H1 (cell line): ENCODE data around the gene AMPD3. TPM values are rescaled to one million over a fixed set of nuclear protein-coding genes. Genes with fewer than 3 reads are reported as not detected.

Experiments used
- CTCF ChIA-PET: fragments of 300-600 bp; sonication (Branson Sonifier 250); formaldehyde crosslinking; loops from one replicate; lab custom pipeline; 2021; ENCODE audit not compliant: partially characterized antibody; lab: Charles Lee
- POLR2A ChIA-PET: fragments of 300-600 bp; sonication (Branson Sonifier 250); formaldehyde crosslinking; loops from one replicate; lab custom pipeline; 2021; ENCODE audit warnings: inconsistent platforms; ENCODE audit not compliant: partially characterized antibody; lab: Charles Lee
- DNase-seq, 2 experiments: peaks; one replicate each; pipeline versions ENCODE4 v3.0.0 to v3.0.0-alpha.2; 2010 to 2022; ENCODE audit warnings: low spot score in 2 of 2, low read depth in 1 of 2, mixed read lengths in 1 of 2
- FAIRE-seq: peaks from 2 replicates; lab custom pipeline; 2011; peaks lifted over from hg19 to GRCh38; lab: Jason Lieb, UNC
- H2AFZ ChIP-seq: 2 replicates; pipeline ENCODE4 v1.8.1; 2012; ENCODE audit warnings: low read length, inconsistent platforms
- H2AK5ac ChIP-seq: 2 replicates; pipeline ENCODE4 v1.6.1; 2013; ENCODE audit warnings: low read depth, low read length
- H2BK120ac ChIP-seq: replicated peaks from 2 replicates; pipeline ENCODE3; 2013; ENCODE audit warnings: low read depth, low read length, inconsistent platforms
- H2BK12ac ChIP-seq: 2 replicates; pipeline ENCODE4 v1.6.1; 2013; ENCODE audit warnings: low read depth, low read length
- H2BK15ac ChIP-seq: 2 replicates; pipeline ENCODE4 v1.6.1; 2013; ENCODE audit warnings: low read length
- H2BK20ac ChIP-seq: 2 replicates; pipeline ENCODE4 v1.6.1; 2013; ENCODE audit warnings: low read length
- H2BK5ac ChIP-seq: 2 replicates; pipeline ENCODE4 v1.6.1; 2013; ENCODE audit warnings: low read depth, low read length
- H3K14ac ChIP-seq: 2 replicates; pipeline ENCODE4 v1.6.1; 2013; ENCODE audit warnings: inconsistent platforms; ENCODE audit not compliant: insufficient read length
- H3K18ac ChIP-seq: 2 replicates; pipeline ENCODE4 v1.6.1; 2013; ENCODE audit warnings: low read length; ENCODE audit errors: extremely low read depth
- H3K23ac ChIP-seq: 2 replicates; pipeline ENCODE4 v1.6.1; 2013; ENCODE audit warnings: inconsistent platforms; ENCODE audit not compliant: insufficient read length
- H3K23me2 ChIP-seq: 2 replicates; pipeline ENCODE4 v1.6.1; 2013; ENCODE audit warnings: low read depth, low read length
- H3K27ac ChIP-seq: 2 replicates; pipeline ENCODE4 v1.6.1; 2011; ENCODE audit warnings: low read depth, low read length, inconsistent platforms
- H3K27me3 ChIP-seq, 4 experiments: replicated peaks in 1 of 4; 1 replicate in 1 of 4; 2 replicates in 3 of 4; pipeline versions ENCODE4 v1.6.1 to v1.8.1; 2011 to 2013; ENCODE audit warnings: low read length in 3 of 4, mild to moderate bottlenecking in 3 of 4, inconsistent platforms in 2 of 4, mixed read lengths in 2 of 4, moderate library complexity in 1 of 4; ENCODE audit not compliant: control insufficient read depth in 3 of 4, insufficient read depth in 3 of 4; ENCODE audit errors: extremely low read depth in 1 of 4
- H3K36me3 ChIP-seq, 4 experiments: 2 replicates each; pipeline versions ENCODE4 v1.6.1 to v1.8.1; 2011 to 2013; ENCODE audit warnings: mild to moderate bottlenecking in 4 of 4, low read length in 3 of 4, moderate library complexity in 2 of 4, control low read depth in 1 of 4, inconsistent platforms in 1 of 4; ENCODE audit not compliant: insufficient read depth in 4 of 4, control insufficient read depth in 2 of 4
- H3K4ac ChIP-seq: replicated peaks from 2 replicates; pipeline ENCODE3; 2013; ENCODE audit warnings: low read length, low read depth, mixed read lengths, inconsistent platforms; ENCODE audit not compliant: insufficient read length
- H3K4me1 ChIP-seq, 4 experiments: replicated peaks in 1 of 4; 1 replicate in 1 of 4; 2 replicates in 3 of 4; pipeline versions ENCODE4 v1.6.1 to v1.8.1; 2011 to 2013; ENCODE audit warnings: low read length in 3 of 4, inconsistent platforms in 2 of 4, mixed read lengths in 1 of 4; ENCODE audit not compliant: insufficient read depth in 4 of 4, control insufficient read depth in 3 of 4
- H3K4me2 ChIP-seq, 2 experiments: 2 replicates each; pipeline versions ENCODE4 v1.6.1 to v1.8.1; 2011 to 2013; ENCODE audit warnings: low read depth in 2 of 2, low read length in 2 of 2, control low read depth in 1 of 2, inconsistent platforms in 1 of 2, mild to moderate bottlenecking in 1 of 2; ENCODE audit not compliant: insufficient read depth in 1 of 2
- H3K4me3 ChIP-seq, 4 experiments: fragments of 200-600, 300-600 bp in 1 of 4; sonication (generic), shearing (Covaris generic), sonication (Bioruptor Twin) in 1 of 4; 2 replicates each; pipeline versions ENCODE4 v1.5.1 to v1.8.1; 2011 to 2016; ENCODE audit warnings: low read length in 4 of 4, low read depth in 3 of 4, control low read depth in 2 of 4, inconsistent platforms in 2 of 4, mild to moderate bottlenecking in 2 of 4, mixed read lengths in 1 of 4, moderate library complexity in 1 of 4; ENCODE audit not compliant: insufficient read depth in 2 of 4; ENCODE audit errors: extremely low read depth in 1 of 4
- H3K56ac ChIP-seq: replicated peaks from 2 replicates; pipeline ENCODE3; 2013; ENCODE audit warnings: low read depth, mild to moderate bottlenecking, mixed read lengths, low read length, inconsistent platforms; ENCODE audit not compliant: insufficient read length
- H3K79me1 ChIP-seq: 2 replicates; pipeline ENCODE4 v1.6.1; 2013; ENCODE audit warnings: low read depth, low read length, control low read depth
- H3K79me2 ChIP-seq, 2 experiments: 2 replicates each; pipeline versions ENCODE4 v1.6.1 to v1.8.1; 2012 to 2013; ENCODE audit warnings: low read length in 2 of 2, mild to moderate bottlenecking in 2 of 2, inconsistent platforms in 1 of 2; ENCODE audit not compliant: insufficient read depth in 2 of 2, control insufficient read depth in 1 of 2
- H3K9ac ChIP-seq, 4 experiments: replicated peaks in 1 of 4; 1 replicate in 1 of 4; 2 replicates in 3 of 4; pipeline versions ENCODE4 v1.6.1 to v1.8.1; 2011 to 2013; ENCODE audit warnings: low read depth in 3 of 4, low read length in 3 of 4, control low read depth in 2 of 4, mild to moderate bottlenecking in 2 of 4, moderate library complexity in 2 of 4, inconsistent platforms in 1 of 4; ENCODE audit errors: extremely low read depth in 1 of 4
- H3K9me3 ChIP-seq, 2 experiments: 2 replicates each; pipeline versions ENCODE4 v1.6.1 to v1.8.1; 2012 to 2013; ENCODE audit warnings: mild to moderate bottlenecking in 2 of 2, moderate library complexity in 2 of 2, control low read depth in 1 of 2, inconsistent platforms in 1 of 2, low read depth in 1 of 2, low read length in 1 of 2, mixed read lengths in 1 of 2; ENCODE audit not compliant: insufficient read depth in 2 of 2
- H4K20me1 ChIP-seq, 2 experiments: replicated peaks in 1 of 2; 2 replicates each; pipeline versions ENCODE3 to v1.8.1; 2011 to 2013; ENCODE audit warnings: inconsistent platforms in 2 of 2, low read length in 2 of 2, mild to moderate bottlenecking in 1 of 2; ENCODE audit not compliant: insufficient read depth in 2 of 2, control insufficient read depth in 1 of 2
- H4K5ac ChIP-seq: 2 replicates; pipeline ENCODE4 v1.6.1; 2013; ENCODE audit warnings: low read length, low read depth, mixed read lengths, inconsistent platforms; ENCODE audit not compliant: insufficient read length
- H4K8ac ChIP-seq: 2 replicates; pipeline ENCODE4 v1.8.0; 2013; ENCODE audit warnings: mild to moderate bottlenecking, moderate library complexity, low read length, inconsistent platforms; ENCODE audit not compliant: insufficient read depth; ENCODE audit errors: extremely low read depth
- H4K91ac ChIP-seq: replicated peaks from 2 replicates; pipeline ENCODE3; 2013; ENCODE audit warnings: low read length, mixed read lengths, inconsistent platforms; ENCODE audit not compliant: insufficient read length
- ATF3 ChIP-seq: IDR thresholded peaks from 2 replicates; pipeline ENCODE4 v1.6.1; 2011; ENCODE audit warnings: low read depth, mild to moderate bottlenecking, low read length; ENCODE audit not compliant: insufficient read depth
- CBX5 ChIP-seq: fragments of 300-800, 300-1000 bp; sonication (generic); IDR thresholded peaks from 2 replicates; pipeline ENCODE4 v1.7.1; 2016; ENCODE audit warnings: antibody characterized with exemption, low read length, low read depth
- CTBP2 ChIP-seq: IDR thresholded peaks from 2 replicates; pipeline ENCODE4 v1.7.0; 2011; ENCODE audit warnings: borderline replicate concordance, mild to moderate bottlenecking, moderate library complexity, mixed read lengths, low read length; ENCODE audit not compliant: insufficient read depth, insufficient read length
- NANOG ChIP-seq: IDR thresholded peaks from 2 replicates; pipeline ENCODE4 v1.6.1; 2011; ENCODE audit warnings: low read length, low read depth, mild to moderate bottlenecking, inconsistent platforms; ENCODE audit not compliant: insufficient read depth, poor library complexity, severe bottlenecking
- RFX5 ChIP-seq: IDR thresholded peaks from 2 replicates; pipeline ENCODE4 v1.6.1; 2011; ENCODE audit warnings: low read depth, low read length, improper control_type of control experiment, borderline replicate concordance
- SP4 ChIP-seq: IDR thresholded peaks from 2 replicates; pipeline ENCODE4 v1.6.1; 2012; ENCODE audit warnings: low read length, inconsistent platforms
- SUZ12 ChIP-seq: fragments of 200-600 bp; sonication (generic); IDR thresholded peaks from 2 replicates; pipeline ENCODE4 v1.6.1; 2012; ENCODE audit warnings: mild to moderate bottlenecking, inconsistent platforms, low read length, moderate library complexity, mixed read lengths
- YY1 ChIP-seq: IDR thresholded peaks from 2 replicates; pipeline ENCODE4 v1.6.1; 2011; ENCODE audit warnings: low read depth, mild to moderate bottlenecking, low read length
- WGBS, 2 experiments: shearing (Covaris generic) in 1 of 2; methylation state at CpG; one replicate each; pipeline versions ENCODE4 v1.1.6 to v1.1.7; 2013 to 2015; ENCODE audit warnings: low lambda C conversion rate in 2 of 2, mixed read lengths in 2 of 2, inconsistent platforms in 1 of 2, low coverage in 1 of 2, missing lambda C conversion rate in 1 of 2; ENCODE audit not compliant: insufficient replicate concordance in 2 of 2, insufficient coverage in 1 of 2, insufficient read length in 1 of 2; ENCODE audit errors: extremely low coverage in 1 of 2, missing lambda C conversion rate in 1 of 2; 5-methylcytosine and 5-hydroxymethylcytosine counted together
- polyA plus RNA-seq, 7 experiments: library from polyadenylated mRNA; depleted of rRNA in 3 of 7; stranded (reverse) in 5 of 7; unstranded in 2 of 7; fragments of >200 nt in 5 of 7; fragments of 200-250 nt in 2 of 7; gene quantifications; 1 replicate in 5 of 7; 2 replicates in 1 of 7; 4 replicates in 1 of 7; pipeline versions ENCODE4 v1.2.1 to v1.2.3, GENCODE V29; 2011 to 2013; ENCODE audit warnings: missing spikeins in 2 of 7, mixed read lengths in 2 of 7
- total RNA-seq: library from RNA; stranded (reverse); fragmentation: NEBNext Ultra II Directional; extraction: Animal tissue kit (Norgen Biotek cat#: 25700); gene quantifications from 2 replicates; pipeline ENCODE4 v1.2.1, GENCODE V29; 2021

Gene AMPD3
- total and polyA plus RNA-seq, 2 of the 8 experiments (the other 6 are each of a cell fraction or from before 2014, with no cell fraction given), result 4.0 to 6.3 TPM

- H3K23ac ChIP-seq, result no peak overlapping the region
- H3K79me1 ChIP-seq, result no peaks in the 10 kb centered on the region
- no peak overlapping the region for H2AK5ac ChIP-seq
- H3K23me2 ChIP-seq, result no peaks in the 10 kb centered on the region; the same call in 1 of the 2 replicates
- H4K5ac ChIP-seq, result no peak overlapping the region
- no peak overlapping the region for H3K4ac ChIP-seq
- no peak overlapping the region for H3K27ac ChIP-seq
- H3K9ac ChIP-seq, result no peak overlapping the region; a peak in 1 of 7 replicates
- H2BK15ac ChIP-seq, result no peak overlapping the region
- H3K4me3 ChIP-seq, result no peak overlapping the region
- H4K20me1 ChIP-seq, result no peaks in the 10 kb centered on the region
- no peak overlapping the region for H2AFZ ChIP-seq
- H3K56ac ChIP-seq, result no peak overlapping the region
- H3K9me3 ChIP-seq, result no peaks in the 10 kb centered on the region
- no peak overlapping the region for H4K91ac ChIP-seq
- H3K79me2 ChIP-seq, result no peaks in the 10 kb centered on the region
- H3K18ac ChIP-seq, result no peak overlapping the region
- ChIA-PET POLR2A (no interaction called here), CTCF (interaction anchor here (0.7 to 3.9 kb wide), 6 partner anchors 11 to 292 kb away, joined by 3 to 9 read pairs (median 3); no protein-coding TSS in a partner anchor)
- H4K8ac ChIP-seq, result no peak overlapping the region
- DNase-seq (no peak), FAIRE-seq (no peak)
- H2BK12ac ChIP-seq, result no peak overlapping the region
- no peak for TF ChIP-seq SUZ12
- no peak for TF ChIP-seq CBX5
- TF ChIP-seq CTBP2, result no peak
- no peak for TF ChIP-seq RFX5
- no peak for TF ChIP-seq NANOG
- TF ChIP-seq ATF3, result no peak
- TF ChIP-seq SP4, result no peak
- no peak for TF ChIP-seq YY1
- no peaks in the 10 kb centered on the region for H3K4me1 ChIP-seq
- no peaks in the 10 kb centered on the region for H3K27me3 ChIP-seq
- H2BK5ac ChIP-seq, result no peak overlapping the region
- no peak overlapping the region for H3K14ac ChIP-seq
- 92% methylated on average over 6 of the region's 6 CpGs; no CpG with 5 or more reads in 1 of the 2 experiments for WGBS, 2 experiments
- H2BK20ac ChIP-seq, result no peak overlapping the region
- no peak overlapping the region for H3K4me2 ChIP-seq
- no peak overlapping the region for H2BK120ac ChIP-seq
- H3K36me3 ChIP-seq, result no peaks in the 10 kb centered on the region
Measured at GRCh38 chr11:10439924-10440323, 15.1 kb upstream of the AMPD3 start.
